ENCODE measurements around the gene GDE1. TPM values are rescaled to one million over a fixed set of nuclear protein-coding genes. Genes with fewer than 3 reads are reported as not detected.

Gene GDE1
- total RNA-seq, 1 donor from 2014 or later: 55.9 TPM

GRCh38 chr16:19524356-19524615 is 2.4 kb upstream of the GDE1 start:
- no peak for DNase-seq (ENCODE audit: low spot score)

DNA sequence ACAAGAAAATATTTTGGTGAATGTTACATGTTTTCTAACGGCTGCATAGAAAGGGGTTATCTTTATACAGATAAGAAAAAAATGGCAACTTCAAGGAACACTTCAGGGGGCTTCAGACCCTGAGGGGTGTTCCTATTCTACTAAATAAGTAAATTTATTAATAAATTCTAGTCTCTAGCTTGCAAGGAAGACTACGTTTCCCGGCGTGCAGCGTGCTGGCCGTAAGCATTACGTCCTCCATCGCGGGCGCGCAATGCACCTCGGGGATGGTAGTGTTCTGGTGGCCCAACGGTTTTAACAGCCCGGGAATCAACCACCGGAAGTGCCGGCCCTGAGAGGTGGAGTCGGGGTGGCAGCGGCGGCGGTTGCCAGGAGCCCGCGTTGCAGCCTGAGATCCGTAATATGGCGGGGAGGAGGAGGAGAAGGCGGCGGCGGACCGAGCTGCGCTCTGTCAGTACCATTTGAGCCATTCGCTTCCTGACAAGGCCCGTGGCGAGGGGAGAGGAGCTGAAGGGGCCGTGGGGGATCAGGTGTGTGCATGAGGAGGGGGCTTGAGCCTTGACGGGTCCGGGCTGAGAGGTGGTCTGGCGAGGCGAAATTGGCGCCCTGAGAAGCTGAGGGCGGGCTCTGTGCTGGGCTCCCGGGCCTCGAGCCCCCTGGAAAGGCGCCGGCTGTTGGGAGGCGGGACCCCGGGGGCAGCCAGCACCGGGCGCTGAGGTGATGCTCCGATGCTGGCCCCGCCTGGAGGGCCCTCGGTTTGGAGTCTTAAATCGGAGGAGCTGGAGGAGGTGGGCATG is 1.9 kb upstream of the GDE1 start, which contains the start of gene CCP110:
TSS of gene CCP110 (plus strand) at position 384 of the 797 bp plus-strand sequence. CDS start 3,940 bp downstream, outside the sequence.
- peak; percentile 98 for DNase-seq (ENCODE audit: low spot score)

GRCh38 chr16:19523184-19523558 is 1.3 kb upstream of the GDE1 start:
- DNase-seq (ENCODE audit: low spot score): no peak

DNA sequence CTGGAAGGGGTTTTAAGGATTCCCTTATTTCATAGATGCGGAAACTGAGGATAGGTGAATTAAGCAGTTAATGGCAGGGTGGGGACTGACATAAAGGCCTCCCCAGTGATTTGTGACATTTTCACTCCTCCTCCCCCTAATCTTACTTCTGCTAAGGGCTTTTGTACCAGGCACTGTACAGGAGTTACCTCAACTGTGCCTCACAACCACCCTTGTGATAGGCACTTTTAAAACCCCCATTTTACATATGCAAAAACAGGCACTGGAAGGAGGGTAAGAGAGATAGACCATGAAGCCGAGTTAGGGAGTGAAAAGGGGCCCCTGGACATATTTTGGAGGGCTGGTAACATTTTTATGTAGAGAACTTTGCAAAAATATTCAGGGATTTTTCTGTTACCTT is 862 bp upstream of the GDE1 start:
- DNase-seq (ENCODE audit: low spot score): no peak

- no peak for DNase-seq (ENCODE audit: low spot score)
Measured at GRCh38 chr16:19522397-19522732, 467 bp upstream of the GDE1 start.

DNA sequence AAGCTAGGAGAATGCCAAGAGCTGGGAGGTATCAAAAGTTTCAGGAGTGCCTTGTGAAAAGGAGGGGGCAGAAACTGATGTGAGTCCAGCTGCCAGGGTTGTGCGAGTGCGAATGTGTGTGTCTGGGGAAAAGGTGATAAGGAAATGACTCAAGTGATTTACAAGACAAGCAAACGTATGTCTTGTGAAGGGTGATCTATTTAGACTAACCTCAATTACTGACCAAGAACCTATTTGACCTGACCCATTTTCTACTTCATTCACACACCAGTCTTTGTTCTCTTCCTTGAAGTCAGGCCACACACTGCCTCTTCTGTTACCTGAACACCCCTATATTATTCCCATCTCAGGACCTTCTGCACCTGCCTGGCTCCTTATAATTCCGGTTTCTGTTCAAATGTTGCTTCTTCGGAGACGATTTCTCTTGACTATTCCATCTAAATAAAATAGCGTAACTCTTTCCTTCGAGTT is 1.0 kb downstream of the GDE1 start:
- DNase-seq (ENCODE audit: low spot score): no peak

- no peak for DNase-seq (ENCODE audit: low spot score)
Measured at GRCh38 chr16:19518388-19518787, 3.5 kb downstream of the GDE1 start.

DNA sequence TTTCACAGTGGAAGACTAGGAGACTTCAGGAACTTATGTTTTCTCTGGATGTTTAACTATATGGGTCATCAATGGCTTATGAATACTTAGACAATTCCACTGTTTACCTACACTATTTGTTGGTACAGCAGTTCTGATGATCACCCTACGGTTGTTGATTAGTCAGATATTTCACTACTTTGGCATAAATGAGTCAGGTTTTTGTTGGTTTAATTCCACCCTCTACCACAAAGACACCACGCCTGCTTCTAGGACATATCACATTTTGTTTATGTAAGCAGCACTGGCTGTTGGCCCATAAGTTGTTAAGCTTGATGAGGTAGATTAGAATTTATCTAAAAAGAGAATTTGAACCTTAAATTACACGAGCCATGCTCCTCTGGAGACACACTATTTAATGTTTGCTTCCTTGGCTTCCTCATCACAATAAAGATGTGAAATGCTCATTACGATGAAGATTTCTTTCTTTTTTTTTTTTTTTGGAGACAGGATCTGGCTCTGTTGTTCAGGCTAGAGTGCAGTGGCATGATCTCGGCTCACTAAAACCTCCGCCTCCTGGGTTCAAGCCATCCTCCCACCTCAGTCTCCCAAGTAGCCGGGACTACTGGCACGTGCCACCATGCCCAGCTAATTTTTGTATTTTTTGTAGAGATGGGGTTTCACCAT is 4.3 kb downstream of the GDE1 start:
- no peak for DNase-seq (ENCODE audit: low spot score)

- DNase-seq (ENCODE audit: low spot score): no peak
Measured at GRCh38 chr16:19515757-19516156, 6.1 kb downstream of the GDE1 start.

DNA sequence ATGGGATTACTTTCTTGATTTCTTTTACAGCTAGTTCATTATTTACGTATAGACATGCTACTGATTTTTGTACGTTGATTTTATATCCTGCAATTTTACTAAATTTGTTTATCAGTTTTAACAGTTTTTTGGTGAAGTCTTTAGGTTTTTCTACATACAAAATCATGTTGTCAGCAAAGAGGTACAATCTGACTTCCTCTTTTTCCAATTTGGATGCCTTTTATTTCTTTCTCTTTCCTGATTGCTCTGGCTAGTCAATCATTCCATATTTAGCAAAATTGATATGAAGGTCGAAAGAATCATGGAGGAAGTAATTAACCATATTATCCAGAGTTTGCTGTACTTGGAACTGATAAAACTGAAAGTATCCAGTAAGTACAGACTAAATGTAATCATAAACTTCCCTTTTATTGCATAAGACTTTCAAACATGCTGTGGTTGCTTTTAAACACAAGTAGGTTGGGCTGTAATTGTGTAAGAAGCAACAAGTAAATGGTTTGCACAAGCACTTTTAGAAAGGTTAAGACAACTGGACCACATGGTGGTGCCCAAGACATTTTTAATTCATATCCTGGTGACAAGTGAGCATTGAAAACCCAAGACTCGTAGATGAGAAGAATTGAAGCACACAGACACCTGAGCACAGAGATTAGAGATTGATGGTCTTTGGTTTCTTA is 8.4 kb downstream of the GDE1 start:
- no peak for DNase-seq (ENCODE audit: low spot score)

DNA sequence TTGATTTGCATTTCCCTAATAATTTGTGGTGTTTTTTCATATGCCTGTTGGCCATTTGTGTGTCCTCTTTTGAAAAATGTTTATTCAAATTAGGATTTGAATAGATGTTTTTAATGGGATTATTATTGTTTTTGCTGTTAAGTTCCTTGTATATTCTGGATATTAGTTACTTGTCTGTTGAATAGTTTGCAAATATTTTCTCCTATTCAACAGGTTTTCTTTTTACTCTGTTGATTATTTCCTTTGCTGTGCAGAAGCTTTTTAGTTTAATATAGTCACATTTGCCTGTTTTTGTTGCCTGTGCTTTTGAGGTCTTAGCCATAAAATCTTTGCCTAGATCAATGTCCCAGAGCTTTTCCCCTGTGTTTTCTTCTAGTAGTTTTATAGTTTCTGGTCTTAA is 9.6 kb downstream of the GDE1 start:
- no peak for DNase-seq (ENCODE audit: low spot score)

- no peak for DNase-seq (ENCODE audit: low spot score)
Measured at GRCh38 chr16:19507867-19508266, 14.0 kb downstream of the GDE1 start.

DNA sequence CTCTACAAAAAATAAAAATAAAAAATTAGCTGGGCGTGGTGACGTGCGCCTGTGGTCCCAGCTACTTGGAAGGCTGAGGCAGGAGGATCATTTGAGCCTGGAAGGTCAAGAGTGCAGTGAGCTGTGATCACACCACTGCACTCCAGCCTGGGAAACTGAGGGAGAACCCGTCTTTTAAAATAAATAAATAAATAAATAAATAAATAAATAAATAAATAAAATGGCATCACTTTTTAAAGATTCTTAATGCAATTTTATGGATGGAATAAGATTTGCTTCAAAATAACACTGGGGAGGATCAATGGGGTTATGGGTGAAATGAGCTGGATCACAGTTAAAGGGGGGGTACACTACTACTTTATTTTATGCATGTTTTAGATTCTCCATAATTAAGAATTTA is 14.9 kb downstream of the GDE1 start:
- DNase-seq (ENCODE audit: low spot score): no peak

- no peak for DNase-seq (ENCODE audit: low spot score)
Measured at GRCh38 chr16:19505600-19506303, 16.1 kb downstream of the GDE1 start.

DNA sequence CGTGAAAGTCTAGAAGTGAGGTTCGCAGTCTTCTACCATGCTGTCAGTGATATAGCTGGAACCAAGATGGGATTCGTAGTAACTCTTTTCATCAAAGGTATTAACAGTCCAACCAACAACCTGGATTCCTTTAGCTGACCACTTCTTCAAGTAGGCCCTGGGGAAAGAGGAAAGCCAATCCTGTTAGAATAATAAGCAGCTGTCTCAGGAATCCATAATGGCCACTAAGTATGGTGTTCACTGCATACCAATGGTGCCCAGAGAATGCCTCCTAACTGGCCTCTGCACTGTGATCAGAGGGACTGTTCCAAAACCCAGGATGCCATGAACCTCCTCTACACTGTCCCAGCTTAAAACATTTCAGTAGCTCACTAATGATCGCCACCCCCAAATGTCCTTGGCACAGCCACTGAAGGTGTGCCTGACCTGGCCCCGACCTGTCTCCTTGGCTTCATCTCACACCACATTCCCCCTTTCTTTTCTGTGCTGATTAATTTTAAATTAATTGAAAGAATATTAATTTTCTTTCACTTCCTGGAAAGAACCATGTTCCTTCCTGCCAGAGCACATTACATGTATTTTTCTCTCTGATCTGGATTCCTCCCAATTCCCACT is 18.3 kb downstream of the GDE1 start:
- no peak for DNase-seq (ENCODE audit: low spot score)

- DNase-seq (ENCODE audit: low spot score): no peak
Measured at GRCh38 chr16:19502395-19503131, 19.3 kb downstream of the GDE1 start.

- no peak for DNase-seq (ENCODE audit: low spot score)
Measured at GRCh38 chr16:19499481-19499880, 22.4 kb downstream of the GDE1 start.

- DNase-seq (ENCODE audit: low spot score): no peak
Measured at GRCh38 chr16:19499006-19499405, 22.9 kb downstream of the GDE1 start.

DNA sequence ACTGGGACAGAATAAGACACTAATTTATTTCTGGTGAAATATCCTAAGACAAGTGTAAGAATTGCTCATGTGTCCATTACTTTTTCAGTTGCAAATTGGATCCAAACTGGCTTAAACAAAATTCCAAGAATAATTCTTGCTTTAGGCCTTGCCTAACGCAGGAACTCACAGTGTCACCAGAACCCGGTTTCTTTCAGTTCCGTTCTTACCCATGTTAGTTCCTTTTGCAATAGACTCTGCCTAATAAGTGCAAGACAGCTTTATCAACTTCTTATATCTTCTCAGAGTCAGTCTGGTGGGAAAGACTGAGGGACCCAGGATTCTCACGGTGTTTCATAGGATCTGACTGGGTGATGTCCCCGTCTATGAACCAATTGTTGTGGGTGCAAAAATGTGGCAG is 24.7 kb downstream of the GDE1 start:
- no peak for DNase-seq (ENCODE audit: low spot score)

GRCh38 chr16:19490619-19491018 is 31.3 kb downstream of the GDE1 start:
- no peak for DNase-seq (ENCODE audit: low spot score)

DNA sequence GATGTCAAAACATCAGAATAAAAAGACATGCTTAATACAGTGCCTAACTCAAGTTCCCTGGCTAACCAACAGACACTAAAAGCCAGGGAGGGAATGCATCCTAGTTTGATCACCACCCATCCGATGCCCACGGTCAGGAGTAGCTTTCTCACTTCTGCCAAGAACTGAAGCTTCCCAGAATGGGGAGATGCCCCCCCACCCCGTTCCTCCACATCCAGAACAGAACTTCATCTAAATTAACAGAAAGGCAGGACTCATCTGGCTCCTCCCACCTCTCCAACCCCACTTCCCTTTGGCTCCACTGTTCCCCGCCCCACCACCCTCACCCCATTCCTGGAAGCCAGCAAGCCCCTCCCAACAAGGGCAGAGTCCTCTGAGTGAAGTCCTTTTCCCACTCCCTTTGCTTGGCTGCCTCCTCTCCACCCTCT is 33.7 kb downstream of the GDE1 start:
- no peak for DNase-seq (ENCODE audit: low spot score)

All from mesenteric fat pad (tissue), 1 donor.